ENCODE measurements around the gene CPB2. TPM values are rescaled to one million over a fixed set of nuclear protein-coding genes. Genes with fewer than 3 reads are reported as not detected.

The CPB2 gene
- total and polyA plus RNA-seq, 2 of the 8 experiments (the other 6 are each of a cell fraction or from before 2014, with no cell fraction given): not detected

DNA sequence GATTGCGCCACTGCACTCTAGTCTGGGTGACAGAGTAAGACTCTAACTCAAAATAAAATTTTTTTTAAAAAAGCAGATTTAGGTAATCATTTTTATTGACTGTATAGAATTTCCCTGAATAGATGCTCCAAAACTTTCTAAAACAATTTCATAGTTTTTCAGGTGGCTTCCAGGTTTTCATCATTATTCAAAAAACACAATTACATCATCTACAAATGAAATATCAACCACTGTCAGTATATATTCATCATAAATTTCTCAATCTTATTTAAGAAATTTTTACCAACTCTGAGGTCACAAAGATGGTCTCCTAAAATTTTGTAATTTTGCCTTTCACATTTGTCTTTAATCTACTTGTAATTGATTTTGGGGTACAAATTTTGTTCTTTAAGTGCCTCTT is 100.3 kb downstream of the CPB2 start (continued):
- no peak for TF ChIP-seq SAP30 (IDR thresholded peaks at IDR 0.05; ENCODE audit: insufficient read depth, insufficient replicate concordance, low read length)
- no peak for TF ChIP-seq CTBP2 (IDR thresholded peaks at IDR 0.05; ENCODE audit: borderline replicate concordance, insufficient read depth, insufficient read length, low read length)
- no peak for TF ChIP-seq SP1 (IDR thresholded peaks at IDR 0.05; ENCODE audit: low read depth, low read length)
- no peak for TF ChIP-seq CEBPB (IDR thresholded peaks at IDR 0.05; ENCODE audit: low read depth, low read length)
- TF ChIP-seq TBP (IDR thresholded peaks at IDR 0.05; ENCODE audit: low read depth, low read length): no peak
- TF ChIP-seq RXRA (IDR thresholded peaks at IDR 0.05; ENCODE audit: insufficient read depth, low read depth, low read length): no peak

Other genes with a start within 250 kb of the CPB2 start
- 57.8 and 60.9 TPM in 2 replicates for gene ZC3H13, start 52.3 kb downstream of the CPB2 start, total RNA-seq (2021; fragmentation: NEBNext Ultra II Directional; extraction: Animal tissue kit (Norgen Biotek cat#: 25700))
- gene ZC3H13, start 52.3 kb downstream of the CPB2 start, polyA plus RNA-seq (2011; rRNA removed): 5.1 and 6.0 TPM in 2 replicates
- gene LCP1, start 77.1 kb upstream of the CPB2 start, total RNA-seq (2021; fragmentation: NEBNext Ultra II Directional; extraction: Animal tissue kit (Norgen Biotek cat#: 25700)): 4.3 TPM in 2 replicates
- 0.35 and 0.65 TPM in 2 replicates for gene LCP1, start 77.1 kb upstream of the CPB2 start, polyA plus RNA-seq (2011; rRNA removed)
- gene LRRC63, start 106.9 kb upstream of the CPB2 start, total RNA-seq (2021; fragmentation: NEBNext Ultra II Directional; extraction: Animal tissue kit (Norgen Biotek cat#: 25700)): not detected in 2 replicates
- not detected in 2 replicates for gene LRRC63, start 106.9 kb upstream of the CPB2 start, polyA plus RNA-seq (2011; rRNA removed)

Measured in H1 (cell line).